ACC112 (cell line): ENCODE measurements around the gene CAMTA1.

Experiments used
- H2AFZ ChIP-seq: fragments of 200-600 bp; sonication (generic); one replicate; pipeline ENCODE4 v1.6.0; 2017; ENCODE audit warnings: antibody characterized with exemption, low read length; ENCODE audit not compliant: unreplicated experiment
- H3K27ac ChIP-seq: fragments of 200-600 bp; sonication (generic); 2 replicates; pipeline ENCODE4 v1.5.1; 2014; ENCODE audit warnings: low read depth, mild to moderate bottlenecking, antibody characterized with exemption, low read length, moderate library complexity
- H3K27me3 ChIP-seq: fragments of 200-600 bp; sonication (generic); 2 replicates; pipeline ENCODE4 v1.6.1; 2014; ENCODE audit warnings: mild to moderate bottlenecking, antibody characterized with exemption, low read length, moderate library complexity, mixed read lengths; ENCODE audit not compliant: insufficient read depth
- H3K36me3 ChIP-seq: fragments of 200-600 bp; sonication (generic); 2 replicates; pipeline ENCODE4 v1.6.1; 2016; ENCODE audit warnings: mild to moderate bottlenecking, antibody characterized with exemption, low read length, moderate library complexity, mixed read lengths; ENCODE audit not compliant: insufficient read depth
- H3K4me1 ChIP-seq: fragments of 200-600 bp; sonication (generic); one replicate; pipeline ENCODE4 v1.6.1; 2016; ENCODE audit warnings: low read length, mixed read lengths; ENCODE audit not compliant: insufficient read depth, unreplicated experiment, control insufficient read depth
- H3K4me3 ChIP-seq: fragments of 200-600 bp; sonication (generic); 2 replicates; pipeline ENCODE4 v1.5.1; 2014; ENCODE audit warnings: mild to moderate bottlenecking, low read depth, low read length
- H3K79me2 ChIP-seq: fragments of 200-600 bp; sonication (generic); one replicate; pipeline ENCODE4 v1.6.0; 2016; ENCODE audit warnings: low read length; ENCODE audit not compliant: control insufficient read depth, unreplicated experiment, insufficient read depth

CAMTA1 gene

GRCh38 chr1:7366286-7366954 is 581.2 kb downstream of the CAMTA1 start:
- H3K4me3 ChIP-seq = no peak overlapping the region
- no peaks in the 10 kb centered on the region for H3K79me2 ChIP-seq
- H3K27ac ChIP-seq = no peak overlapping the region
- no peaks in the 10 kb centered on the region for H3K36me3 ChIP-seq
- H2AFZ ChIP-seq = no peak overlapping the region
- peaks cover 34% of the 10 kb centered on the region for H3K27me3 ChIP-seq
- H3K4me1 ChIP-seq = no peaks in the 10 kb centered on the region

DNA sequence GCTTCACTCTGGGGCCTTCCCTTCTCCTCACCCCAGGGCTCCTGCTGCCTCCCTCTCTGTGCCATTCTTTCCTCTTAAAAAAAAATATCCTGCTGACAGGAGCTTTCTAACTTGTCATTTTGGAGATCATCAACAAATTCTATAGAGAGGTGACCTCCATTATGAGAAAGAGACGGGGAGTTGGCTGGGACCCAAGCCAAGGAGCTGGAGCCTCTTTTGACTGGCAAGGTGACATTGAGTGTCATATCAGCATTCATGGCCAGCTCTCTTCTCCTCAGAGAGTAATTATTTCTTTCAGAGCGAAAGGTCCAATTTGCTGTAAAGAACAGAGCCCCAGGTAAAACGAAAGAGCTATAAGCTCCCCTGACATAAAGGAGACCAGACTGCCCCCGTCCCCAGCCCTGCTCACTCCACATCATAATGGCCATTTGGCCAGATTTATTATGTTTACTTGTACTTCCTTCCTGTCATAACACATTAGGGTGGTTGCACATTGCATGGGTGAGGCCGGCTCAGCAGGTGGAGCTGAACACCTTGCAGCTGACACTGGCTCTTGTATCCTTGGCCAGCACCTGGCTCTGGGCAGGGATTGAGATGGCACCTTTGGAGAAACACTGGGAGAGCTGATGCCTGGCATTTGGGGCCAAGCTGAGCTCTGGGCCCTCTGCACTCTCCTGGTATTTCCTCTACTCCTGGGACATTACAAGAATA is 581.9 kb downstream of the CAMTA1 start:
- Histone ChIP-seq H3K27me3 (peaks cover 27% of the 10 kb centered on the region), H3K27ac (no peak overlapping the region), H3K79me2 (no peaks in the 10 kb centered on the region), H3K4me1 (no peaks in the 10 kb centered on the region), H3K36me3 (no peaks in the 10 kb centered on the region), H2AFZ (no peak overlapping the region), H3K4me3 (no peak overlapping the region)

GRCh38 chr1:7369866-7370265 is 584.6 kb downstream of the CAMTA1 start:
- Histone ChIP-seq H3K27ac (no peak overlapping the region), H3K79me2 (no peaks in the 10 kb centered on the region), H3K4me1 (peaks cover 2% of the 10 kb centered on the region), H3K4me3 (no peak overlapping the region), H3K36me3 (no peaks in the 10 kb centered on the region), H3K27me3 (peaks cover under 1% of the 10 kb centered on the region; the same call in 1 of the 2 replicates), H2AFZ (no peak overlapping the region)

GRCh38 chr1:7371926-7372325 is 586.7 kb downstream of the CAMTA1 start:
- Histone ChIP-seq H3K4me3 (no peak overlapping the region), H2AFZ (no peak overlapping the region), H3K27ac (no peak overlapping the region), H3K79me2 (no peaks in the 10 kb centered on the region), H3K27me3 (no peaks in the 10 kb centered on the region), H3K36me3 (no peaks in the 10 kb centered on the region), H3K4me1 (peaks cover 2% of the 10 kb centered on the region)

DNA sequence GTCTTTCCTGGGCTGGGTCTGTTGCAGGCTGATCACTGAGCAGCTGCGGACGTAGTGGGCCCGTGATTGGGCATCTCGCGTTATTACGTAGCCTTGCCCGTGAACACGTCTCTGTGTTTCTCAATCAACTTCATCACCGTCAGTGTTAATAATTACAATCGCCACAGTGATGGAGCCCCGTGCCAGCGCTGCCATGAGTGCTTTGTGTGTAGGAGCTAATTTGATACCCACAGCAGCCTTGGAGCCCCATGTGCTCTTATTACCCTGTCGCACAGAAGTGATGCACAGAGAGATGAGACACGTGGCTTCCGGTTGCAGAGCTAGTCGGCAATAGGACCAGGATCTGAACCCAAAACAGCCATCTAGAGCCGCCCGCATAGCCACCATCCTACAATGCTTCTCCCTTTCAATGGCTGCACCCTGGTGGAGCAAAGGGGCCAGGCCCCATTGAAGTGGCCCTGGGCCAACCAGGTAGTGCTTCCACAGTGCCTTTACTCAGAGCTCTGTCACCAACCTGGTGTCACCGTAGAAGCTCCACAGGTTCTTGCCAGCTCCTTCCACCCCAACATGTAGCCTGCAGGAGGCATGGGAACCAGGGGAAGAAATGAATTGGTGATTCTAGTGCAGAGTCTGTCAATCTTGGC is 587.3 kb downstream of the CAMTA1 start:
- Histone ChIP-seq H3K4me1 (peaks cover 2% of the 10 kb centered on the region), H3K36me3 (no peaks in the 10 kb centered on the region), H3K27me3 (no peaks in the 10 kb centered on the region), H2AFZ (no peak overlapping the region), H3K4me3 (no peak overlapping the region), H3K27ac (no peak overlapping the region), H3K79me2 (no peaks in the 10 kb centered on the region)

- H3K4me1 ChIP-seq = peaks cover 2% of the 10 kb centered on the region
- no peaks in the 10 kb centered on the region for H3K79me2 ChIP-seq
- no peak overlapping the region for H3K27ac ChIP-seq
- no peak overlapping the region for H2AFZ ChIP-seq
- H3K4me3 ChIP-seq = no peak overlapping the region
- no peaks in the 10 kb centered on the region for H3K36me3 ChIP-seq
- no peaks in the 10 kb centered on the region for H3K27me3 ChIP-seq
Measured at GRCh38 chr1:7373251-7373650, 588.0 kb downstream of the CAMTA1 start.

GRCh38 chr1:7373876-7374562 is 588.8 kb downstream of the CAMTA1 start:
- Histone ChIP-seq H3K27me3 (no peaks in the 10 kb centered on the region), H3K79me2 (no peaks in the 10 kb centered on the region), H2AFZ (no peak overlapping the region), H3K4me3 (no peak overlapping the region), H3K27ac (no peak overlapping the region), H3K4me1 (peaks cover 5% of the 10 kb centered on the region), H3K36me3 (no peaks in the 10 kb centered on the region)

GRCh38 chr1:7374563-7375160 is 589.4 kb downstream of the CAMTA1 start:
- Histone ChIP-seq H3K27ac (no peak overlapping the region), H3K4me1 (peaks cover 10% of the 10 kb centered on the region), H2AFZ (no peak overlapping the region), H3K27me3 (no peaks in the 10 kb centered on the region), H3K4me3 (no peak overlapping the region), H3K36me3 (no peaks in the 10 kb centered on the region), H3K79me2 (no peaks in the 10 kb centered on the region)

GRCh38 chr1:7375329-7375728 is 590.1 kb downstream of the CAMTA1 start:
- Histone ChIP-seq H3K27me3 (no peaks in the 10 kb centered on the region), H3K79me2 (no peaks in the 10 kb centered on the region), H3K4me3 (no peak overlapping the region), H3K4me1 (peaks cover 13% of the 10 kb centered on the region), H3K27ac (no peak overlapping the region), H3K36me3 (no peaks in the 10 kb centered on the region), H2AFZ (no peak overlapping the region)
